HG02885 (cell line): Measurements from ENCODE around the gene SHLD2.
"Not testable (repeated sequence)": the region's sequence is repeated elsewhere in the genome, so short reads cannot be mapped to it uniquely, and the experiment has no call there.

ENCODE experiments used
- ATAC-seq: cut with Tn5 transposase; IDR thresholded peaks from one replicate; pipeline ENCODE4 v1.9.1; 2021; ENCODE audit warnings: mild to moderate bottlenecking; ENCODE audit not compliant: unreplicated experiment, poor library complexity

Gene SHLD2

GRCh38 chr10:87082219-87082618 is 12.8 kb upstream of the SHLD2 start:
- not testable (repeated sequence) for ATAC-seq

- ATAC-seq: peak; percentile 33
Observed at GRCh38 chr10:87083576-87084290, 11.3 kb upstream of the SHLD2 start.

GRCh38 chr10:87084291-87084782 is 10.7 kb upstream of the SHLD2 start:
- peak; percentile 75 for ATAC-seq

- ATAC-seq: no peak
Observed at GRCh38 chr10:87085537-87085936, 9.5 kb upstream of the SHLD2 start.

- ATAC-seq: no peak
Observed at GRCh38 chr10:87089746-87090145, 5.3 kb upstream of the SHLD2 start.

GRCh38 chr10:87090779-87091178 is 4.2 kb upstream of the SHLD2 start:
- no peak for ATAC-seq

- no peak for ATAC-seq
Observed at GRCh38 chr10:87092376-87092860, 2.6 kb upstream of the SHLD2 start.

GRCh38 chr10:87092861-87093631 is 2.0 kb upstream of the SHLD2 start:
- ATAC-seq: no peak

GRCh38 chr10:87093632-87094372 is 1.2 kb upstream of the SHLD2 start:
- ATAC-seq: peak; percentile 23

GRCh38 chr10:87095236-87095945 is 385 bp downstream of the SHLD2 start:
- peak; percentile 68 for ATAC-seq

- no peak for ATAC-seq
Observed at GRCh38 chr10:87101996-87102395, 7.0 kb downstream of the SHLD2 start.

GRCh38 chr10:87104727-87105126 is 9.7 kb downstream of the SHLD2 start:
- not testable (repeated sequence) for ATAC-seq

- ATAC-seq: no peak
Observed at GRCh38 chr10:87105446-87106124, 10.6 kb downstream of the SHLD2 start.

- ATAC-seq: not testable (repeated sequence)
Observed at GRCh38 chr10:87118122-87118521, 23.1 kb downstream of the SHLD2 start.

GRCh38 chr10:87119029-87119428 is 24.0 kb downstream of the SHLD2 start:
- not testable (repeated sequence) for ATAC-seq

GRCh38 chr10:87123351-87123750 is 28.3 kb downstream of the SHLD2 start:
- ATAC-seq: not testable (repeated sequence)

GRCh38 chr10:87127048-87127447 is 32.0 kb downstream of the SHLD2 start:
- ATAC-seq: not testable (repeated sequence)

- ATAC-seq: not testable (repeated sequence)
Observed at GRCh38 chr10:87127607-87128156, 32.7 kb downstream of the SHLD2 start.

- not testable (repeated sequence) for ATAC-seq
Observed at GRCh38 chr10:87132176-87132575, 37.2 kb downstream of the SHLD2 start.
